Measurements from ENCODE around the gene DNAAF9. TPM values are rescaled to one million over a fixed set of nuclear protein-coding genes. Genes with fewer than 3 reads are reported as not detected.

DNAAF9 gene
- total and polyA plus RNA-seq, 2 donors (not counting 1 experiment from before 2014, with no cell fraction given) = 11.7 to 19.2 TPM

DNA sequence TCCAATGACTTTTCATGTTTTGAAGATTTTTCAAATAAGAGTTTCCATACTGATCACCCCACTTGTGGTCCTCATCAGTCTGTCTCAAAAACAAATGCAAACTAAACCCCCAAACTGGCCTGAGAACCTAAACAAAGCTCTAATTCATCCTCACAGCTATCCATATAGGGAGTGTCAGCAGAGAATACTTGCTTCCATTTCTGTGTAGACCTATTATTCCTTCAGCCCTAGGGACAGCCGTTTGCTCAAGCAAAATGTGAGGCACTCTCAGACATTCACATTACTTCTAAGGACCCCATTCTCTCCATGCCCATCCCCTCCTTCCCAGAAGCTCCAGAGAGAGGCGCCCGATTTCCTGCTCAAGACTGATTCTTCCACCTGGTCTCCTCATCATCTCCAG, 24.6 kb downstream of the DNAAF9 start:
- H2AFZ ChIP-seq (ENCODE audit: low read length) = no peak overlapping the region
- no peaks in the 10 kb centered on the region for H3K9me3 ChIP-seq (ENCODE audit: control insufficient read depth, insufficient read depth, low read depth, low read length)
- DNase-seq (ENCODE audit: low read depth in 2 of 2) = no peak
- no peak overlapping the region for H3K4me2 ChIP-seq (ENCODE audit: extremely low read depth, insufficient read depth, low read length)
- H3K79me2 ChIP-seq (ENCODE audit: control insufficient read depth, insufficient read depth, low read length) = peaks cover 42% of the 10 kb centered on the region
- no peak for TF ChIP-seq EZH2 (IDR thresholded peaks at IDR 0.05; ENCODE audit: low read length, missing control alignments)
- TF ChIP-seq, protein P1, sequence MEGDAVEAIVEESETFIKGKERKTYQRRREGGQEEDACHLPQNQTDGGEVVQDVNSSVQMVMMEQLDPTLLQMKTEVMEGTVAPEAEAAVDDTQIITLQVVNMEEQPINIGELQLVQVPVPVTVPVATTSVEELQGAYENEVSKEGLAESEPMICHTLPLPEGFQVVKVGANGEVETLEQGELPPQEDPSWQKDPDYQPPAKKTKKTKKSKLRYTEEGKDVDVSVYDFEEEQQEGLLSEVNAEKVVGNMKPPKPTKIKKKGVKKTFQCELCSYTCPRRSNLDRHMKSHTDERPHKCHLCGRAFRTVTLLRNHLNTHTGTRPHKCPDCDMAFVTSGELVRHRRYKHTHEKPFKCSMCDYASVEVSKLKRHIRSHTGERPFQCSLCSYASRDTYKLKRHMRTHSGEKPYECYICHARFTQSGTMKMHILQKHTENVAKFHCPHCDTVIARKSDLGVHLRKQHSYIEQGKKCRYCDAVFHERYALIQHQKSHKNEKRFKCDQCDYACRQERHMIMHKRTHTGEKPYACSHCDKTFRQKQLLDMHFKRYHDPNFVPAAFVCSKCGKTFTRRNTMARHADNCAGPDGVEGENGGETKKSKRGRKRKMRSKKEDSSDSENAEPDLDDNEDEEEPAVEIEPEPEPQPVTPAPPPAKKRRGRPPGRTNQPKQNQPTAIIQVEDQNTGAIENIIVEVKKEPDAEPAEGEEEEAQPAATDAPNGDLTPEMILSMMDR (conservative IDR thresholded peaks at IDR 0.05 in 1 of 2, IDR thresholded peaks at IDR 0.05 in 1 of 2; ENCODE audit: low read depth in 1 of 2, low read length in 2 of 2) = no peak
- peaks cover 2% of the 10 kb centered on the region for H3K36me3 ChIP-seq (ENCODE audit: control insufficient read depth, insufficient read depth, low read length)
- H3K4me3 ChIP-seq (replicated peaks in 1 of 4; ENCODE audit: control extremely low read depth in 1 of 4, insufficient read depth in 1 of 4, low read depth in 3 of 4, low read length in 4 of 4) = no peak overlapping the region
- peaks cover 2% of the 10 kb centered on the region for H4K20me1 ChIP-seq (ENCODE audit: control insufficient read depth, extremely low read depth, insufficient read depth, low read length)
- H3K9ac ChIP-seq (ENCODE audit: insufficient read depth, low read length) = no peak overlapping the region
- H3K27ac ChIP-seq (ENCODE audit: insufficient read depth, low read length) = no peak overlapping the region
- no peaks in the 10 kb centered on the region for H3K4me1 ChIP-seq (ENCODE audit: control insufficient read depth, extremely low read depth, insufficient read depth, low read length)
- H3K27me3 ChIP-seq (ENCODE audit: control insufficient read depth, insufficient read depth, low read length) = no peaks in the 10 kb centered on the region

- DNase-seq (ENCODE audit: low read depth in 2 of 2) = no peak
- Histone ChIP-seq H3K36me3 (ENCODE audit: control insufficient read depth, insufficient read depth, low read length) (peaks cover 2% of the 10 kb centered on the region), H3K27me3 (ENCODE audit: control insufficient read depth, insufficient read depth, low read length) (no peaks in the 10 kb centered on the region), H3K79me2 (ENCODE audit: control insufficient read depth, insufficient read depth, low read length) (peaks cover 24% of the 10 kb centered on the region), H2AFZ (ENCODE audit: low read length) (no peak overlapping the region), H4K20me1 (ENCODE audit: control insufficient read depth, extremely low read depth, insufficient read depth, low read length) (no peaks in the 10 kb centered on the region), H3K9me3 (ENCODE audit: control insufficient read depth, insufficient read depth, low read depth, low read length) (no peaks in the 10 kb centered on the region), H3K9ac (ENCODE audit: insufficient read depth, low read length) (no peak overlapping the region), H3K27ac (ENCODE audit: insufficient read depth, low read length) (no peak overlapping the region), H3K4me3 (replicated peaks in 1 of 4; ENCODE audit: control extremely low read depth in 1 of 4, insufficient read depth in 1 of 4, low read depth in 3 of 4, low read length in 4 of 4) (no peak overlapping the region), H3K4me2 (ENCODE audit: extremely low read depth, insufficient read depth, low read length) (no peak overlapping the region), H3K4me1 (ENCODE audit: control insufficient read depth, extremely low read depth, insufficient read depth, low read length) (no peaks in the 10 kb centered on the region)
- TF ChIP-seq EZH2 (IDR thresholded peaks at IDR 0.05; ENCODE audit: low read length, missing control alignments) = no peak
- TF ChIP-seq, protein P1 (conservative IDR thresholded peaks at IDR 0.05 in 1 of 2, IDR thresholded peaks at IDR 0.05 in 1 of 2; ENCODE audit: low read depth in 1 of 2, low read length in 2 of 2) = no peak
Measured at GRCh38 chr20:3380228-3381070, 27.0 kb downstream of the DNAAF9 start.

DNA sequence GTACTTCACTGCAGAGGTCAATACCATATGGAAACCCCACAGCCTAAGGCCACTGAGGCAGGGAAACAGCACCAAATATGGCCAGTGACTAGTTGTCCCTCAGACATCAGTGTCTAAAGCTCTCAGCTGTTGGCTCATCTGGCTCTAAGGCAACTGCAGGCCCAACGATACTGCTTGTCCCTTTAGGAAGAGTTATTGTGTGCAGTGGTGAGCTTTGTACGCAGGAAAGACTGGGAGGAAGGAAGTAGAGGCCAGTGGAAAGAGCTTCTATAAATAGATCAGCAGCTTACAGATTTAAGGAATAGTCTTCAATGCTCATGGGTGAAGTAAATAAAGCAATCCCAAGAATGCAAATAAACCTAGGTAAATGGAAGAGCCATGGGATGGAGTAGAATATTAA, 29.3 kb downstream of the DNAAF9 start:
- no peak for DNase-seq (ENCODE audit: low read depth in 2 of 2)
- no peaks in the 10 kb centered on the region for H3K4me1 ChIP-seq (ENCODE audit: control insufficient read depth, extremely low read depth, insufficient read depth, low read length)
- no peak for TF ChIP-seq EZH2 (IDR thresholded peaks at IDR 0.05; ENCODE audit: low read length, missing control alignments)
- TF ChIP-seq, protein P1 (conservative IDR thresholded peaks at IDR 0.05 in 1 of 2, IDR thresholded peaks at IDR 0.05 in 1 of 2; ENCODE audit: low read depth in 1 of 2, low read length in 2 of 2) = no peak
- H2AFZ ChIP-seq (ENCODE audit: low read length) = no peak overlapping the region
- no peak overlapping the region for H3K4me2 ChIP-seq (ENCODE audit: extremely low read depth, insufficient read depth, low read length)
- H3K4me3 ChIP-seq (replicated peaks in 1 of 4; ENCODE audit: control extremely low read depth in 1 of 4, insufficient read depth in 1 of 4, low read depth in 3 of 4, low read length in 4 of 4) = no peak overlapping the region
- no peak overlapping the region for H3K27ac ChIP-seq (ENCODE audit: insufficient read depth, low read length)
- peaks cover 14% of the 10 kb centered on the region for H3K79me2 ChIP-seq (ENCODE audit: control insufficient read depth, insufficient read depth, low read length)
- H3K9me3 ChIP-seq (ENCODE audit: control insufficient read depth, insufficient read depth, low read depth, low read length) = no peaks in the 10 kb centered on the region
- H3K27me3 ChIP-seq (ENCODE audit: control insufficient read depth, insufficient read depth, low read length) = no peaks in the 10 kb centered on the region
- H3K36me3 ChIP-seq (ENCODE audit: control insufficient read depth, insufficient read depth, low read length) = peaks cover 3% of the 10 kb centered on the region
- no peak overlapping the region for H3K9ac ChIP-seq (ENCODE audit: insufficient read depth, low read length)
- H4K20me1 ChIP-seq (ENCODE audit: control insufficient read depth, extremely low read depth, insufficient read depth, low read length) = no peaks in the 10 kb centered on the region
